ENCODE results near the gene BSG.

BSG gene

GRCh38 chr19:628168-628567, 55.8 kb downstream of the BSG start:
- TF ChIP-seq TAF1 (IDR thresholded peaks at IDR 0.05; ENCODE audit: borderline replicate concordance, insufficient read depth, low read length) (no peak), SIN3A (IDR thresholded peaks at IDR 0.05; ENCODE audit: borderline replicate concordance, insufficient read depth, low read length) (no peak), REST (IDR thresholded peaks at IDR 0.05; ENCODE audit: insufficient read depth in 1 of 2, low read depth in 2 of 2, low read length in 2 of 2) (no peak), FOXP2 (optimal IDR thresholded peaks at IDR 0.05; ENCODE audit: borderline replicate concordance, extremely low read depth, extremely low read length, insufficient read depth) (no peak), POLR2AphosphoS5 (IDR thresholded peaks at IDR 0.05; ENCODE audit: low read depth, low read length) (no peak)

GRCh38 chr19:629961-630714, 57.7 kb downstream of the BSG start:
- TF ChIP-seq REST (IDR thresholded peaks at IDR 0.05; ENCODE audit: insufficient read depth in 1 of 2, low read depth in 2 of 2, low read length in 2 of 2) (no peak), TAF1 (IDR thresholded peaks at IDR 0.05; ENCODE audit: borderline replicate concordance, insufficient read depth, low read length) (no peak), FOXP2 (optimal IDR thresholded peaks at IDR 0.05; ENCODE audit: borderline replicate concordance, extremely low read depth, extremely low read length, insufficient read depth) (no peak), POLR2AphosphoS5 (IDR thresholded peaks at IDR 0.05; ENCODE audit: low read depth, low read length) (no peak)

- no peak for TF ChIP-seq FOXP2 (optimal IDR thresholded peaks at IDR 0.05; ENCODE audit: borderline replicate concordance, extremely low read depth, extremely low read length, insufficient read depth)
- TF ChIP-seq TAF1 (IDR thresholded peaks at IDR 0.05; ENCODE audit: borderline replicate concordance, insufficient read depth, low read length): 0 out of 2 replicates have a peak, but pooled peaks have one; percentile 12
- peak; percentile 57; the same call in 1 of the 2 replicates for TF ChIP-seq POLR2AphosphoS5 (IDR thresholded peaks at IDR 0.05; ENCODE audit: low read depth, low read length)
Observed at GRCh38 chr19:632579-633067, 60.2 kb downstream of the BSG start.

Data from PFSK-1 (cell line).